Measurements from ENCODE around the gene PLA2G6. TPM values are rescaled to one million over a fixed set of nuclear protein-coding genes. Genes with fewer than 3 reads are reported as not detected.

PLA2G6 gene
- total RNA-seq, 4 donors from 2014 or later: 12.9 to 24.2 (median 14.2) TPM

- no peak overlapping the region for H3K4me3 ChIP-seq
- no peak for TF ChIP-seq CTCF (IDR thresholded peaks at IDR 0.05)
- no peak for TF ChIP-seq POLR2A (IDR thresholded peaks at IDR 0.05)
- DNase-seq: no peak
- H3K9me3 ChIP-seq: no peaks in the 10 kb centered on the region
- WGBS, 2 donors: 73 to 80% methylated on average over 3 to 4 of the region's 14 CpGs
- no peak overlapping the region for H3K27ac ChIP-seq
- H3K27me3 ChIP-seq: peaks cover 0 to 29% (median 10%) of the 10 kb centered on the region in 4 donors
- intact Hi-C loops (cut with DNase I): no loop called here
- H3K4me1 ChIP-seq: peaks cover 16 to 23% (median 20%) of the 10 kb centered on the region in 3 donors
- H3K36me3 ChIP-seq: peaks cover 15 to 40% (median 17%) of the 10 kb centered on the region in 3 donors
Observed at GRCh38 chr22:38077595-38077994, 104.0 kb downstream of the PLA2G6 start.

- Histone ChIP-seq H3K27me3 (peaks cover 0 to 24% (median 5%) of the 10 kb centered on the region in 4 donors), H3K27ac (no peak overlapping the region), H3K9me3 (no peaks in the 10 kb centered on the region), H3K4me3 (no peak overlapping the region), H3K4me1 (peaks cover 13 to 18% (median 16%) of the 10 kb centered on the region in 3 donors), H3K36me3 (peaks cover 17 to 45% (median 17%) of the 10 kb centered on the region in 3 donors)
- WGBS, 2 donors: 67 to 84% methylated on average over 8 to 12 of the region's 12 CpGs
- TF ChIP-seq CTCF (IDR thresholded peaks at IDR 0.05) (no peak), POLR2A (IDR thresholded peaks at IDR 0.05) (no peak)
- no peak for DNase-seq
- intact Hi-C loops (cut with DNase I): no loop called here
Observed at GRCh38 chr22:38077096-38077495, 104.5 kb downstream of the PLA2G6 start.

- Histone ChIP-seq H3K27me3 (peaks cover 0 to 12% (median 0%) of the 10 kb centered on the region in 4 donors), H3K27ac (no peak overlapping the region), H3K4me1 (peaks cover 4 to 6% (median 5%) of the 10 kb centered on the region in 3 donors), H3K4me3 (no peak overlapping the region), H3K36me3 (peaks cover 17 to 56% (median 17%) of the 10 kb centered on the region in 3 donors), H3K9me3 (no peaks in the 10 kb centered on the region)
- DNase-seq: no peak
- TF ChIP-seq CTCF (IDR thresholded peaks at IDR 0.05) (no peak), POLR2A (IDR thresholded peaks at IDR 0.05) (no peak)
- intact Hi-C loops (cut with DNase I): no loop called here
- 90 to 96% methylated on average over 5 to 6 of the region's 13 CpGs for WGBS, 2 donors
Observed at GRCh38 chr22:38075961-38076360, 105.7 kb downstream of the PLA2G6 start.

GRCh38 chr22:38075105-38075825 lies 106.4 kb downstream of the PLA2G6 start:
- H3K36me3 ChIP-seq: peaks cover 17 to 63% (median 17%) of the 10 kb centered on the region in 3 donors
- WGBS, 2 donors: 83 to 92% methylated on average over 17 to 18 of the region's 32 CpGs
- DNase-seq: no peak
- H3K9me3 ChIP-seq: no peaks in the 10 kb centered on the region
- H3K4me1 ChIP-seq: peaks cover 0 to 2% (median 2%) of the 10 kb centered on the region in 3 donors
- peaks cover 0 to 5% (median 0%) of the 10 kb centered on the region in 4 donors for H3K27me3 ChIP-seq
- H3K27ac ChIP-seq: no peak overlapping the region
- TF ChIP-seq CTCF (IDR thresholded peaks at IDR 0.05) (no peak), POLR2A (IDR thresholded peaks at IDR 0.05) (no peak)
- H3K4me3 ChIP-seq: no peak overlapping the region
- intact Hi-C loops (cut with DNase I): no loop called here

Data from esophagus squamous epithelium (tissue), 5 donors.